ENCODE results near the gene NOA1. TPM values are rescaled to one million over a fixed set of nuclear protein-coding genes. Genes with fewer than 3 reads are reported as not detected.
"Not testable (repeated sequence)": the region's sequence is repeated elsewhere in the genome, so short reads cannot be mapped to it uniquely, and the experiment has no call there.

NOA1 gene
- total RNA-seq, 2 donors from 2014 or later, result 18.8 to 19.7 TPM

DNA sequence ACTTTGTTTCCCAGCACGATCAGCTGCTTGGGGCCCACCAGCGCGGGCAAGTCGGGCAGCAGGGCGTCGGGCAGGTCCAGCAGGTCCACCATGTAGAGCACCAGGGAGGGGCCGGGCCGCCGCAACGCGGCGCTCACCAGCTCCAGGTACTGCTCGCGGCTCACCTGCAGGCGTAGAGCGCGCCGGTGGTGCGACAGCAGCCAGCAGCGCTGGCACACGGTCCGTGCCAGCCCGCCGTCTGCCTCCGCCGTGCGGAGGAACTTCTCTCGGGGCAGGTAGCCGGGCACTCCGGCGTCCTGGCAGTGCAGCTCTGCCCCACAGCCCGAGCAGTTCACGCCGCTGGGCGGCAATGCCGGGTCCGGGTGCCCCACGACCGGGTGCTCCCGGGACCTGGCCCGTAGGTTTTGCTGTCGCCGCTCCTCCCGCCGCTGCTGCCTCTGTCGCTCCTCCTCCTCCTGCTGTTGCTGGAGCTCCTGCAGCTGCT, 527 bp downstream of the NOA1 start:
- Mint-ChIP-seq H3K9me3 (no peaks in the 10 kb centered on the region), H3K27ac (peak overlapping the region; percentile 97), H3K4me3 (peak overlapping the region; percentile 100), H3K4me1 (peaks cover 19% of the 10 kb centered on the region), H3K36me3 (ENCODE audit: low read depth) (peaks cover 87% of the 10 kb centered on the region), H3K27me3 (no peaks in the 10 kb centered on the region)
- peak; percentile 31 for ATAC-seq (replicated peaks)

- Mint-ChIP-seq H3K36me3 (ENCODE audit: low read depth) (peaks cover 87% of the 10 kb centered on the region), H3K9me3 (no peaks in the 10 kb centered on the region), H3K27me3 (no peaks in the 10 kb centered on the region), H3K27ac (peak overlapping the region; percentile 92), H3K4me1 (peaks cover 17% of the 10 kb centered on the region), H3K4me3 (peak overlapping the region; percentile 100)
- no peak for ATAC-seq (replicated peaks)
Observed at GRCh38 chr4:56976283-56976836, 1.0 kb downstream of the NOA1 start.

GRCh38 chr4:56973336-56973735, 4.1 kb downstream of the NOA1 start:
- H3K27ac Mint-ChIP-seq, result peak overlapping the region; percentile 91
- peak overlapping the region; percentile 100 for H3K4me3 Mint-ChIP-seq
- ATAC-seq (replicated peaks), result no peak
- peaks cover 18% of the 10 kb centered on the region for H3K4me1 Mint-ChIP-seq
- H3K9me3 Mint-ChIP-seq, result no peaks in the 10 kb centered on the region
- H3K27me3 Mint-ChIP-seq, result no peaks in the 10 kb centered on the region
- peaks cover 91% of the 10 kb centered on the region for H3K36me3 Mint-ChIP-seq (ENCODE audit: low read depth)

DNA sequence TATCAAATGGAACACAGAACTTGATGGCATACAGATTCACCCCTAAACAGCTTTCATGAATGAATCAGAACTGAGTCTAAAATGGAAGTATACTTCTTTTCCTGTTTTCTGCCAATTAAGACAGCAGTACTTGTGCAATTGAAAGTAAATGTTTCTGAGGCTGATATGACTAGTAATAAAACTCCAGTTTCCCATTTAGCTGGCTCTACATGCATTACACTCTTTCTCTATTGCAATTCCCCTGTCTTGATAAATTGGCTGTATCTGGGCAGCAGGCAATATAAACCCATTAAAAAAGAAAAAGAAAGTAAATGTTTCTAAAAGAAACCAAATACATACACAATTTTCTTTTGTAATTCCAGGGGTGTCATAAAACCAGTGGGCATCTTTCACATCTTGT, 4.6 kb downstream of the NOA1 start:
- H3K4me1 Mint-ChIP-seq, result peaks cover 18% of the 10 kb centered on the region
- H3K36me3 Mint-ChIP-seq (ENCODE audit: low read depth), result peaks cover 93% of the 10 kb centered on the region
- H3K27ac Mint-ChIP-seq, result peak overlapping the region; percentile 91
- H3K9me3 Mint-ChIP-seq, result no peaks in the 10 kb centered on the region
- peak overlapping the region; percentile 100 for H3K4me3 Mint-ChIP-seq
- peak; percentile 30 for ATAC-seq (replicated peaks)
- no peaks in the 10 kb centered on the region for H3K27me3 Mint-ChIP-seq

- peak; percentile 60 for ATAC-seq (replicated peaks)
- Mint-ChIP-seq H3K4me1 (peaks cover 18% of the 10 kb centered on the region), H3K27ac (peak overlapping the region; percentile 91), H3K27me3 (no peaks in the 10 kb centered on the region), H3K4me3 (peak overlapping the region; percentile 100), H3K9me3 (no peaks in the 10 kb centered on the region), H3K36me3 (ENCODE audit: low read depth) (peaks cover 93% of the 10 kb centered on the region)
Observed at GRCh38 chr4:56972389-56972788, 5.0 kb downstream of the NOA1 start.

GRCh38 chr4:56971383-56971782, 6.0 kb downstream of the NOA1 start:
- peak; percentile 62 for ATAC-seq (replicated peaks)
- Mint-ChIP-seq H3K9me3 (no peaks in the 10 kb centered on the region), H3K27me3 (no peaks in the 10 kb centered on the region), H3K4me3 (peak overlapping the region; percentile 100), H3K27ac (peak overlapping the region; percentile 91), H3K4me1 (peaks cover 18% of the 10 kb centered on the region), H3K36me3 (ENCODE audit: low read depth) (peaks cover 96% of the 10 kb centered on the region)

DNA sequence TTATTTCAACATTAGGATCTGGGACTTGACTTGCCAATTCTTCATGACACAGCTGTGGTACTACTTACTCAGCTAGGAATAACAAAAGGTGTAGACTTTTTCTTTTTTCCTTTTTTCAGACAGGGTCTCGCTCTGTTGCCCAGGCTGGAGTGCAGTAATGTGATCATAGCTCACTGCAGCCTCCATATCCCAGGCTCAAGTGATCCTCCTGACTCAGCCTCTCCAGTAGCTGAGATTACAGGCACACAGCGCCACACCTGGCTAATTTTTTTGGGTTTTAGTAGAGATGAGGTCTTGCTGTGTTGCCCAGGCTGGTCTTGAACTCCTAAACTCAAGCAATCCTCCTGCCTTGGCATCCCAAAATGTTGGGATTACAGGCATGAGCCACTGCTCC, 16.3 kb downstream of the NOA1 start:
- ATAC-seq (replicated peaks), result no peak
- Mint-ChIP-seq H3K27ac (no peak overlapping the region), H3K27me3 (no peaks in the 10 kb centered on the region), H3K9me3 (no peaks in the 10 kb centered on the region), H3K4me3 (no peak overlapping the region), H3K4me1 (peaks cover 5% of the 10 kb centered on the region), H3K36me3 (ENCODE audit: low read depth) (peaks cover 53% of the 10 kb centered on the region)

DNA sequence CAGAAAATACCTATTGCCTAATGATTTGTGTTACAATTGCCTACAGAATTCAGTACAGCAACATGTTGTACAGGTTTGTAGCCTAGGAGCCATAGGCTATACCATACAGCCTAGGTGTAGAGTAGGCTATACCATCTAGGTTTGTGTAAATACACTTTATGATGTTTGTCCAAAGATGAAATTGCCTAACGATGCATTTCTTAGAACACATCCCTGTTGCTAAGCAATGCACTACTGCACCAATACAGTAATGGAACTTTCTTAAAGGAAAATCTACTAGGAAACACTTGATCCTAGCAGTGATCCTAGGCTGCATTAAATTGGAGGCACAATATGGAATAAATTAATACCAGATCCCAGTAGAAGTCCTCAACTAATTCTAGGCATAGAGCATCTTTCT, 18.3 kb downstream of the NOA1 start:
- Mint-ChIP-seq H3K27ac (no peak overlapping the region), H3K4me3 (no peak overlapping the region), H3K4me1 (no peaks in the 10 kb centered on the region), H3K27me3 (no peaks in the 10 kb centered on the region), H3K36me3 (ENCODE audit: low read depth) (peaks cover 34% of the 10 kb centered on the region), H3K9me3 (no peaks in the 10 kb centered on the region)
- ATAC-seq (replicated peaks), result no peak

GRCh38 chr4:56958111-56958517, 19.3 kb downstream of the NOA1 start:
- Mint-ChIP-seq H3K4me3 (no peak overlapping the region), H3K9me3 (no peaks in the 10 kb centered on the region), H3K4me1 (no peaks in the 10 kb centered on the region), H3K27ac (no peak overlapping the region), H3K27me3 (no peaks in the 10 kb centered on the region), H3K36me3 (ENCODE audit: low read depth) (peaks cover 24% of the 10 kb centered on the region)
- no peak for ATAC-seq (replicated peaks)

GRCh38 chr4:56953680-56954520, 23.5 kb downstream of the NOA1 start:
- Mint-ChIP-seq H3K36me3 (ENCODE audit: low read depth) (no peaks in the 10 kb centered on the region), H3K4me3 (no peak overlapping the region), H3K4me1 (no peaks in the 10 kb centered on the region), H3K9me3 (no peaks in the 10 kb centered on the region), H3K27ac (no peak overlapping the region), H3K27me3 (no peaks in the 10 kb centered on the region)
- no peak for ATAC-seq (replicated peaks)

GRCh38 chr4:56941403-56941802, 36.0 kb downstream of the NOA1 start:
- Mint-ChIP-seq H3K4me1 (peaks cover 5% of the 10 kb centered on the region), H3K36me3 (ENCODE audit: low read depth) (peaks cover 28% of the 10 kb centered on the region), H3K4me3 (no peak overlapping the region), H3K9me3 (no peaks in the 10 kb centered on the region), H3K27ac (no peak overlapping the region), H3K27me3 (no peaks in the 10 kb centered on the region)
- peak; percentile 32 for ATAC-seq (replicated peaks)

GRCh38 chr4:56940971-56941370, 36.4 kb downstream of the NOA1 start:
- Mint-ChIP-seq H3K4me3 (no peak overlapping the region), H3K36me3 (ENCODE audit: low read depth) (peaks cover 28% of the 10 kb centered on the region), H3K9me3 (no peaks in the 10 kb centered on the region), H3K4me1 (peaks cover 5% of the 10 kb centered on the region), H3K27me3 (no peaks in the 10 kb centered on the region), H3K27ac (no peak overlapping the region)
- ATAC-seq (replicated peaks), result no peak

DNA sequence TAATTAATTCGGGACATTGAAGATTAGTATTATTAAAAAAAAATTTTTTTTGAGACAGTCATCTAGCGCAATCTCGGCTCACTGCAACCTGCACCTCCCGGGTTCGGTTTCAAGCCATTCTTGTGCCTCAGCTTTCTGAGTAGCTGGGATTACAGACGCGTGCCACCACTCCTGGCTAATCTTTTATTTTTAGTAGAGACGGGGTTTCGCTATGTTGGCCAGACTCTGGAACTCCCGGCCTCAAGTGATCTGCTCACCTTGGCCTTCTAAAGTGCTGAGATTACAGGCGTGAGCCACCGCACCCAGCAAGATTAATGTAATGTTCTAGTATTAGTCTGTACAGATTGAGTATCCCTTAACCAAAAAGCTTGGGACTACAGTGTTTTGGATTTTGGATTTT, 37.0 kb downstream of the NOA1 start:
- Mint-ChIP-seq H3K9me3 (no peaks in the 10 kb centered on the region), H3K4me3 (no peak overlapping the region), H3K27me3 (no peaks in the 10 kb centered on the region), H3K36me3 (ENCODE audit: low read depth) (peaks cover 32% of the 10 kb centered on the region), H3K27ac (no peak overlapping the region), H3K4me1 (peaks cover 5% of the 10 kb centered on the region)
- no peak for ATAC-seq (replicated peaks)

DNA sequence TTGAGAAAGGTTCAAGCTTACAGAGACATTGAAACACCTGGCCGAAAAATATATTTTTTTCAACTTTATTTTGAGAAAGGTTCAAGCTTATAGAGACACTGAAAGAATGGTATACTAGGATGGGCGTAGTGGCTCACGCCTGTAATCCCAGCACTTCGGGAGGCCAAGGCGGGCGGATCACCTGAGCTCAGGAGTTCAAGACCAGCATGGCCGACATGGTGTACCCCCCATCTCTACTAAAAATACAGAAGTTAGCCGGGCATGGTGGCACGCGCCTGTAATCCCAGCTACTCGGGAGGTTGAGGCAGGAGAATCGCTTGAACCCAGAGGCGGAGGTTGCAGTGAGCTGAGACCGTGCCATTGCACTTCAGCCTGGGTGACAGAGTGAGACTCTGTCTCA, 37.6 kb downstream of the NOA1 start:
- ATAC-seq (replicated peaks); H3K27ac Mint-ChIP-seq; H3K9me3 Mint-ChIP-seq; H3K4me1 Mint-ChIP-seq; H3K4me3 Mint-ChIP-seq; H3K27me3 Mint-ChIP-seq: not testable (repeated sequence)
- peaks cover 37% of the 10 kb centered on the region for H3K36me3 Mint-ChIP-seq (ENCODE audit: low read depth)

DNA sequence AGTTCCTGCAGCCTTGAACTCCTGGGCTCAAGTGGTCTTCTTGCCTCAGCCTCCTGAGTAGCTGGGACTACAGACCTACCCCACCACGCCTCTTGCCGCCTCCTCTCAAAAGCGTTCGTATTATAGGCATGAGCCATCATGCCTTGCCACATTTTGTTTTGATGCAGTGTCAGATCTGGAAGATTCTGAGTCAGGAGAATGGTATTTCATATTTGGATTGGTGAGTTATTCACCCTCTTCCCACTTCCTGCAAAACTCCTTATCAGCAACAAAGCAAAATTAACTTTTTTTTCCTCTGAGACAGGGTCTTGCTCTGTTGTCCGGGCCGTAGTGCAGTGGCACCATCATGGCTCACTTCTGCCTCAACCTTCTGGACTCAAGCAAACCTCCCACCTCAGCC, 40.1 kb downstream of the NOA1 start:
- Mint-ChIP-seq H3K4me1 (peaks cover 5% of the 10 kb centered on the region), H3K36me3 (ENCODE audit: low read depth) (peaks cover 58% of the 10 kb centered on the region), H3K27ac (peak overlapping the region; percentile 4), H3K4me3 (no peak overlapping the region), H3K9me3 (no peaks in the 10 kb centered on the region), H3K27me3 (no peaks in the 10 kb centered on the region)
- peak; percentile 16 for ATAC-seq (replicated peaks)
